Naive thymus-derived CD4-positive, alpha-beta T cell (primary cell): Measurements from ENCODE around the gene C11orf58. TPM values are rescaled to one million over a fixed set of nuclear protein-coding genes. Genes with fewer than 3 reads are reported as not detected.
A peak's percentile ranks its signal among the peaks of the same experiment; 100 is the strongest.

Experiments used
- ATAC-seq: fragments of 150-1000 bp; cut with Tn5 transposase; 2 replicates; pipeline ENCODE4 v1.10.0; 2021; ENCODE audit warnings: mild to moderate bottlenecking, moderate library complexity
- CTCF ChIA-PET: fragments of 350-600 bp; sonication (Branson Sonifier 250); formaldehyde crosslinking; loops from one replicate; lab custom pipeline; 2021; ENCODE audit warnings: antibody characterized with exemption; lab: Charles Lee
- POLR2A ChIA-PET: fragments of 350-600 bp; sonication (Branson Sonifier 250); formaldehyde crosslinking; loops from one replicate; lab custom pipeline; 2021; ENCODE audit warnings: antibody characterized with exemption, inconsistent platforms; lab: Charles Lee
- DNase-seq, 9 donors: peaks; one replicate each; pipeline versions ENCODE4 v3.0.0 to v3.0.0-alpha.2; 2020 to 2022; ENCODE audit warnings: mixed read lengths in 1 of 9
- H3K27ac ChIP-seq: one replicate; pipeline ENCODE4 v1.7.0; 2013; ENCODE audit warnings: mild to moderate bottlenecking, low read depth, low read length, moderate library complexity
- H3K27me3 ChIP-seq, 2 donors: one replicate each; pipeline ENCODE4 v1.7.0; 2013; ENCODE audit warnings: low read length in 2 of 2, mild to moderate bottlenecking in 2 of 2, moderate library complexity in 2 of 2; ENCODE audit not compliant: control insufficient read depth in 2 of 2, insufficient read depth in 2 of 2
- H3K36me3 ChIP-seq, 3 experiments: 1 replicate in 2 of 3; 2 replicates in 1 of 3; pipeline ENCODE4 v1.7.0; 2013; ENCODE audit warnings: low read length in 3 of 3, mild to moderate bottlenecking in 3 of 3, moderate library complexity in 1 of 3; ENCODE audit not compliant: insufficient read depth in 3 of 3, control insufficient read depth in 2 of 3
- H3K4me1 ChIP-seq, 2 donors: one replicate each; pipeline ENCODE4 v1.7.0; 2013; ENCODE audit warnings: low read length in 2 of 2, mild to moderate bottlenecking in 2 of 2, moderate library complexity in 1 of 2; ENCODE audit not compliant: control insufficient read depth in 2 of 2, insufficient read depth in 2 of 2
- H3K4me3 ChIP-seq: 2 replicates; pipeline ENCODE4 v1.7.0; 2013; ENCODE audit warnings: mild to moderate bottlenecking, low read length
- H3K9me3 ChIP-seq, 3 experiments: 1 replicate in 2 of 3; 2 replicates in 1 of 3; pipeline ENCODE4 v1.7.0; 2013; ENCODE audit warnings: low read length in 3 of 3; ENCODE audit not compliant: control insufficient read depth in 2 of 3
- H3K27ac Mint-ChIP-seq, 9 donors: one replicate each; pipeline ENCODE4 v1.8.0; 2020 to 2022; ENCODE audit warnings: mixed read lengths in 9 of 9, mild to moderate bottlenecking in 8 of 9, moderate library complexity in 5 of 9, inconsistent platforms in 2 of 9
- H3K27me3 Mint-ChIP-seq, 5 donors: one replicate each; pipeline ENCODE4 v1.8.0; 2021 to 2022; ENCODE audit warnings: mixed read lengths in 5 of 5, mild to moderate bottlenecking in 1 of 5
- H3K36me3 Mint-ChIP-seq, 5 donors: one replicate each; pipeline ENCODE4 v1.8.0; 2020 to 2022; ENCODE audit warnings: mixed read lengths in 5 of 5, mild to moderate bottlenecking in 3 of 5, inconsistent platforms in 1 of 5
- H3K4me1 Mint-ChIP-seq, 7 donors: one replicate each; pipeline ENCODE4 v1.8.0; 2020 to 2022; ENCODE audit warnings: mixed read lengths in 7 of 7, mild to moderate bottlenecking in 3 of 7, inconsistent platforms in 1 of 7
- H3K4me3 Mint-ChIP-seq, 10 donors: one replicate each; pipeline ENCODE4 v1.8.0; 2020 to 2022; ENCODE audit warnings: mild to moderate bottlenecking in 10 of 10, mixed read lengths in 10 of 10, moderate library complexity in 6 of 10, inconsistent platforms in 2 of 10
- H3K9me3 Mint-ChIP-seq, 11 donors: one replicate each; pipeline ENCODE4 v1.8.0; 2020 to 2022; ENCODE audit warnings: mixed read lengths in 11 of 11, mild to moderate bottlenecking in 4 of 11, inconsistent platforms in 1 of 11, moderate library complexity in 1 of 11
- intact Hi-C, 2 donors: fragments of 100-400 bp; cut with micrococcal nuclease; formaldehyde crosslinking; loops; one replicate each; pipeline ENCODE4 v1.15.1; 2023
- polyA plus RNA-seq, 2 donors: library from polyadenylated mRNA; unstranded; fragments of 300-500 nt; fragmentation: Illumina TruSeq; gene quantifications; one replicate each; pipeline ENCODE4 v1.2.3, GENCODE V29; 2021
- total RNA-seq, 6 experiments: library from RNA in 5 of 6; stranded (reverse) in 5 of 6; gene quantifications; 1 replicate in 5 of 6; 2 replicates in 1 of 6; pipeline ENCODE4 v1.2.3 and lab custom pipeline; 2021 to 2026

The C11orf58 gene
- total RNA-seq (100 to 1,000 TPM; 116 to 168 (median 155) TPM), polyA plus RNA-seq (100 to 1,000 TPM; 174 to 260 TPM), total RNA-seq (lab: John Stamatoyannopoulos, UW) (181 reads per million, percentile 92 among the genes with 10 or more reads in this experiment)

DNA sequence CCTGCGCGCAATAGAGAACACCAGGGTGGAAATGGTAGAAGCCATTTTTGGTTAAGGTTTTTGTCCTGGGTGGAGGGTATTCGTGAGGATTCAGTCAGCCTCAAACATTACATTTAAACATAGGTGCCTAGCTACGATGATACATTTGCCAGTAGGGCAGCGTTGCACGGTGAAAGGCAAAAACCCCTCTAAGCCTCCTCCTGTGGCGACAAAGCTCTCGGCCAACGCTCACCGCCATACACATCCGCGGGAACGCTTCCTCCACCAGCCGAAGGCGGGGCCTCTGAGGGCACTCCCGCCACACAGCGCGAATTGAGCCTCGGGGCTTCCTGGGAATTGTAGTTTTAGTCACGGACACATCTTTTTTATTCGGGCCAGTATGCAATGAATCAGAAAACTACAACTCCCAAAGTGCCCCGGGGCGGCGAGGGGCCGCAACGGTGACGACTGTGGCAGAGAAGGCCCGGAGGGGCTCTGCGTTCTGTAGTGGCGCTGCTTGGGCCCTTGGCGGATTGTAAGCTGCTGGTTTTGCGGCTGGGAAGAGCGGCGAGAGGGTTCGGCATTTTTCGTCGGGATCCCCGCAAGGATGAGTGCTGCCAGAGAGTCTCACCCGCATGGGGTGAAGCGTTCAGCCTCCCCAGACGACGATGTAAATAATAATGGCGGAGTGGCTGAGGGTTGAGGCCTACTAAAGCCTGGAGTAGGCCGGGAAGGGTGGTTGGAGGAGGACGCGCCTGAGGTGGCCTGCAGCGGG, at the start of gene C11orf58:
Gene C11orf58 (plus strand): TSS at position 455 of the 754 bp plus-strand sequence. CDS start 132 bp downstream, at position 587.
- ChIA-PET CTCF (interaction anchor here (0.7 kb wide), 1 partner anchor 408 kb away, joined by 3 read pairs; no protein-coding TSS in a partner anchor), POLR2A (interaction anchor here (0.6 to 3.3 kb wide), 13 partner anchors 9 to 548 kb away, joined by 3 to 26 read pairs (median 3); partner anchors contain the start of gene RPS13)
- Histone ChIP-seq H3K4me1 (peaks cover 28 to 33% of the 10 kb centered on the region in 2 donors), H3K27ac (peak within 1 kb of the TSS; percentile 98), H3K9me3 (no peaks in the 10 kb centered on the region), H3K4me3 (peak within 1 kb of the TSS; percentile 92), H3K27me3 (no peaks in the 10 kb centered on the region), H3K36me3 (peaks cover 0 to 4% (median 0%) of the 10 kb centered on the region in 3 experiments)
- Mint-ChIP-seq H3K9me3 (no peaks in the 10 kb centered on the region), H3K36me3 (peaks cover 0 to 13% (median 4%) of the 10 kb centered on the region in 5 donors), H3K4me3 (peak within 1 kb of the TSS in 5 of 10 donors; percentile 72 to 87 (median 77)), H3K27ac (peak within 1 kb of the TSS in 2 of 9 donors; percentile 83 to 97), H3K27me3 (peaks cover 0 to 3% (median 0%) of the 10 kb centered on the region in 5 donors), H3K4me1 (peaks cover 6 to 32% (median 21%) of the 10 kb centered on the region in 7 donors)
- peak; percentile 87 to 98 (median 97) for DNase-seq
- peak; percentile 97 for ATAC-seq
- intact Hi-C loops = loop anchor here (1.0 to 10.0 kb wide), 12 partner anchors 132 to 1896 kb away; partner anchors contain the start of genes RPS13 (in 2 of the 2), SERGEF (in 2 of the 2), NCR3LG1 (in 1 of the 2) and NUCB2 (in 1 of the 2)

- no peaks in the 10 kb centered on the region for H3K27me3 ChIP-seq
- ChIA-PET POLR2A (no interaction called here), CTCF (no interaction called here)
- H3K4me1 ChIP-seq = no peaks in the 10 kb centered on the region
- Mint-ChIP-seq H3K9me3 (peaks cover 0 to 6% (median 0%) of the 10 kb centered on the region in 11 donors), H3K27ac (no peak overlapping the region), H3K4me1 (no peaks in the 10 kb centered on the region), H3K36me3 (no peaks in the 10 kb centered on the region), H3K4me3 (no peak overlapping the region), H3K27me3 (peaks cover 0 to 28% (median 11%) of the 10 kb centered on the region in 5 donors)
- H3K4me3 ChIP-seq = no peak overlapping the region
- H3K36me3 ChIP-seq = no peaks in the 10 kb centered on the region
- ATAC-seq (no peak), DNase-seq (no peak)
- H3K9me3 ChIP-seq = no peaks in the 10 kb centered on the region
- intact Hi-C loops = no loop called here
- no peak overlapping the region for H3K27ac ChIP-seq
These were observed 48.4 kb upstream of the C11orf58 start for GRCh38 chr11:16690086-16690485.

GRCh38 chr11:16703795-16704194, 34.7 kb upstream of the C11orf58 start:
- no peaks in the 10 kb centered on the region for H3K4me1 Mint-ChIP-seq

DNA sequence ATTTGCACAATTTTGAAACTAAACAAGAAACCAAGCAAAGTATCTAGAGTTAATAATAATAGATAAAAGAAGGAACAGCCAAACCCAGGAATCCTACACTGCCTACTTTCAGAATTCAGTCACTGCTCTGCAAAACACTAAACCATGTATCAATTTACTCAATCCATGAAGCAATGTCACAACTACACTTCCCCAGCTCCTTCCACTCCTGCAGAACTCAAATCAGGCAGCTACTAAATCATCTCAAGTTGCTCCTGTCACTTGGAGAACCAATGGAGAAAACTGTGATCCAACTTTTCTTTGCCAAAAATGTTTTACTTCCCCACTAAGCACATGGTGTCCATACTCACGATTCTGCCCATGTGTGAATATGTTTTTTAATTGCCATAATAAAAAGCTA, 24.9 kb upstream of the C11orf58 start:
- Mint-ChIP-seq H3K27ac (no peak overlapping the region), H3K27me3 (peaks cover 0 to 21% (median 8%) of the 10 kb centered on the region in 5 donors), H3K4me3 (no peak overlapping the region), H3K9me3 (no peaks in the 10 kb centered on the region), H3K36me3 (no peaks in the 10 kb centered on the region), H3K4me1 (no peaks in the 10 kb centered on the region)
- ChIA-PET POLR2A (no interaction called here), CTCF (no interaction called here)
- Histone ChIP-seq H3K9me3 (no peaks in the 10 kb centered on the region), H3K27me3 (no peaks in the 10 kb centered on the region), H3K27ac (no peak overlapping the region), H3K4me3 (no peak overlapping the region), H3K4me1 (no peaks in the 10 kb centered on the region), H3K36me3 (no peaks in the 10 kb centered on the region)
- intact Hi-C loops = no loop called here
- no peak for DNase-seq
- ATAC-seq = no peak

More at GRCh38 chr11:16703795-16704194, 34.7 kb upstream of the C11orf58 start:
- no peak for ATAC-seq
- H3K27me3 Mint-ChIP-seq = peaks cover 12 to 29% (median 13%) of the 10 kb centered on the region in 5 donors
- DNase-seq = no peak
- Histone ChIP-seq H3K9me3 (no peaks in the 10 kb centered on the region), H3K27me3 (peaks cover 0 to 3% of the 10 kb centered on the region in 2 donors), H3K36me3 (no peaks in the 10 kb centered on the region), H3K4me1 (no peaks in the 10 kb centered on the region), H3K27ac (no peak overlapping the region), H3K4me3 (no peak overlapping the region)
- no peaks in the 10 kb centered on the region for H3K9me3 Mint-ChIP-seq
- no peaks in the 10 kb centered on the region for H3K36me3 Mint-ChIP-seq
- no peak overlapping the region for H3K4me3 Mint-ChIP-seq
- H3K27ac Mint-ChIP-seq = no peak overlapping the region
- ChIA-PET CTCF (no interaction called here), POLR2A (no interaction called here)
- intact Hi-C loops = loop anchor here in 1 of 2 donors (5.0 kb wide), 1 partner anchor 214 kb away; no protein-coding TSS in a partner anchor

DNA sequence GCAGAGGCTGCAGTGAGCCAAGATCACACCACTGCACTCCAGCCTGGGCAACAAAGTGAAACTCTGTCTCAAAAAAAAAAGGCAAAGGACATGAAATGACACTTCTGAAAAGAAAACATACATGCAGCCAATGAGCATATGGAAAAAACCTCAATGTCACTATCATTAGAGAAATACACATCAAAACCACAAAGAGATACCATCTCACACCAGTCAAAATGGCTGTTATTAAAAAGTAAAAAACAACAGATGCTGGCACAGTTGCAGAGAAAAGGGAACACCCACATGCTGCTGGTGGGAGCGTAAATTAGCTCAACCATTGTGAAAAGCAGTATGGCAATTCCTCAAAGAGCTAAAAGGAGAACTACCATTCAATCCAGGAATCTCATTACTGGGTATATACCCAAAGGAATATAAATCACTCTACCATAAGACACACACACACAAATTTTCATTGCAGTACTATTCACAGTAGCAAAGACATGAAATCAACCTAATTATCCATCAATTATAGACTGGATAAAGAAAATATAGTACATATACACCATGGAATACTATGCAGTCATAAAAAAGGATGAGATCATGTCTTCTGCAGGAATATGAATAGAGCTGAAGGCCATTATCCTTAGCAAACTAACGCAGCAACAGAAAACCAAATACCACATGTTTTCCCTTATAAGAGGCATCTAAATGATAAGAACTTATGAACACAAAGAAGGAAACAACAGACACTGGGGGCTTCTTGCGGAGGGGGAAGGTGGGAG, 15.7 kb upstream of the C11orf58 start:
- no peak overlapping the region for H3K27ac ChIP-seq
- no peaks in the 10 kb centered on the region for H3K27me3 ChIP-seq
- intact Hi-C loops = no loop called here
- H3K4me1 ChIP-seq = no peaks in the 10 kb centered on the region
- H3K4me3 Mint-ChIP-seq = no peak overlapping the region
- no peaks in the 10 kb centered on the region for H3K9me3 Mint-ChIP-seq
- H3K36me3 ChIP-seq = no peaks in the 10 kb centered on the region
- DNase-seq = no peak
- H3K27me3 Mint-ChIP-seq = peaks cover 0 to 10% (median 0%) of the 10 kb centered on the region in 5 donors
- no peaks in the 10 kb centered on the region for H3K9me3 ChIP-seq
- POLR2A ChIA-PET = no interaction called here
- peaks cover 0 to 5% (median 3%) of the 10 kb centered on the region in 5 donors for H3K36me3 Mint-ChIP-seq
- H3K4me3 ChIP-seq = no peak overlapping the region
- no peak overlapping the region for H3K27ac Mint-ChIP-seq
- CTCF ChIA-PET = no interaction called here
- H3K4me1 Mint-ChIP-seq = no peaks in the 10 kb centered on the region
- ATAC-seq = no peak

DNA sequence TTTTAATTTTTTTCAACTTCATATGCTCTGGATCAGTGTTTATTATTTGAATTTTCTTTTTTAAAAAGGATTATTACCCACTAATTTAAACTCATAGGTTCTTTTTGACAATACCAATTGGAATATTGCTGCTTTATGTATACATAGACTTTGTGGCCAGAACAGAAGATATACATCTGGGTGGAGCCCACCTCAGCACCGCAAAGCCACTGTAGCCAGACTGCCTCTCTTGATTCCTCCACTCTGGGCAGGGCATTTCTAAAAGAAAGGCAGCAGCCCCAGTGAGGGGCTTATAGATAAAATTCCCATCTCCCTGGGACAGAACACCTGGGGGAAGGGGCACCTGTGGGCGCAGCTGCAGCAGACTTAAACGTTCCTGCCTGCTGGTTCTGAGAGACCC, 10.6 kb upstream of the C11orf58 start:
- H3K9me3 ChIP-seq = no peaks in the 10 kb centered on the region
- no peak overlapping the region for H3K27ac Mint-ChIP-seq
- no peaks in the 10 kb centered on the region for H3K27me3 ChIP-seq
- ATAC-seq (no peak), DNase-seq (no peak)
- peaks cover 3 to 12% (median 7%) of the 10 kb centered on the region in 5 donors for H3K36me3 Mint-ChIP-seq
- H3K27me3 Mint-ChIP-seq = peaks cover 0 to 42% (median 5%) of the 10 kb centered on the region in 5 donors
- no peaks in the 10 kb centered on the region for H3K4me1 Mint-ChIP-seq
- no peak overlapping the region for H3K27ac ChIP-seq
- no peaks in the 10 kb centered on the region for H3K36me3 ChIP-seq
- no peak overlapping the region for H3K4me3 ChIP-seq
- H3K4me3 Mint-ChIP-seq = no peak overlapping the region
- POLR2A ChIA-PET = no interaction called here
- H3K4me1 ChIP-seq = no peaks in the 10 kb centered on the region
- CTCF ChIA-PET = no interaction called here
- H3K9me3 Mint-ChIP-seq = peaks cover 0 to 12% (median 2%) of the 10 kb centered on the region in 11 donors
- intact Hi-C loops = no loop called here
